ENCODE measurements around the gene VAC14.

The VAC14 gene

DNA sequence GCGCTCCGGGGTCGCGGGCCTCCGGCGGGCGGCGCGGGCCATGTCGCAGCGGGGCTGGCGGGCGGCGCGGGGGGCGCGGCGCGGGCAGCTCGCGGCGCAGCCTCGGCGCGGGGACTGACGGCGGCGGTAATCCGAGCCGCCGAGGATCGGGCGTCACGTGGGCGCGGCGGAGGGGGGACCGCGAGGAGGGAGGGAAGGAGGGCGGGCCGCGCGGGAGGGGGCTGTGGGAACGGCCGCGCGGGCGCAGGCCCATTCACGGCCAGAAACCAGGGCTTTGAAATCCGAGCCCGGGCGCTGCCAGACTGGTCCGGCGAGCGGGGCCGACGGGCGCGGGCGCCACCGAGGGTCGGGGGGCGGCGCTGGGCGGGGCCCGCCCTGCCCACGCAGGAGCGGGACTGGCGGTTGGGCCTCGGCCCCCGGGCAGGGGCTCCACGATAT lies 115.0 kb downstream of the VAC14 start, which contains the start of gene MTSS2:
Gene MTSS2, minus strand, starts transcription at position 116 of the 438 bp plus-strand sequence. CDS start 262 bp downstream, outside the sequence.
- no peaks in the 10 kb centered on the region for H3K9me3 ChIP-seq
- TF ChIP-seq, protein P1, sequence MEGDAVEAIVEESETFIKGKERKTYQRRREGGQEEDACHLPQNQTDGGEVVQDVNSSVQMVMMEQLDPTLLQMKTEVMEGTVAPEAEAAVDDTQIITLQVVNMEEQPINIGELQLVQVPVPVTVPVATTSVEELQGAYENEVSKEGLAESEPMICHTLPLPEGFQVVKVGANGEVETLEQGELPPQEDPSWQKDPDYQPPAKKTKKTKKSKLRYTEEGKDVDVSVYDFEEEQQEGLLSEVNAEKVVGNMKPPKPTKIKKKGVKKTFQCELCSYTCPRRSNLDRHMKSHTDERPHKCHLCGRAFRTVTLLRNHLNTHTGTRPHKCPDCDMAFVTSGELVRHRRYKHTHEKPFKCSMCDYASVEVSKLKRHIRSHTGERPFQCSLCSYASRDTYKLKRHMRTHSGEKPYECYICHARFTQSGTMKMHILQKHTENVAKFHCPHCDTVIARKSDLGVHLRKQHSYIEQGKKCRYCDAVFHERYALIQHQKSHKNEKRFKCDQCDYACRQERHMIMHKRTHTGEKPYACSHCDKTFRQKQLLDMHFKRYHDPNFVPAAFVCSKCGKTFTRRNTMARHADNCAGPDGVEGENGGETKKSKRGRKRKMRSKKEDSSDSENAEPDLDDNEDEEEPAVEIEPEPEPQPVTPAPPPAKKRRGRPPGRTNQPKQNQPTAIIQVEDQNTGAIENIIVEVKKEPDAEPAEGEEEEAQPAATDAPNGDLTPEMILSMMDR (IDR thresholded peaks at IDR 0.05; ENCODE audit: low read depth, low read length), result no peak
- DNase-seq, result peak; percentile 90
- H3K27me3 ChIP-seq, result no peaks in the 10 kb centered on the region
- H3K4me3 ChIP-seq (ENCODE audit: low read depth, low read length), result peak within 1 kb of the TSS; percentile 88
- peaks cover 32% of the 10 kb centered on the region for H3K4me1 ChIP-seq
- H3K36me3 ChIP-seq, result peaks cover 6% of the 10 kb centered on the region

DNA sequence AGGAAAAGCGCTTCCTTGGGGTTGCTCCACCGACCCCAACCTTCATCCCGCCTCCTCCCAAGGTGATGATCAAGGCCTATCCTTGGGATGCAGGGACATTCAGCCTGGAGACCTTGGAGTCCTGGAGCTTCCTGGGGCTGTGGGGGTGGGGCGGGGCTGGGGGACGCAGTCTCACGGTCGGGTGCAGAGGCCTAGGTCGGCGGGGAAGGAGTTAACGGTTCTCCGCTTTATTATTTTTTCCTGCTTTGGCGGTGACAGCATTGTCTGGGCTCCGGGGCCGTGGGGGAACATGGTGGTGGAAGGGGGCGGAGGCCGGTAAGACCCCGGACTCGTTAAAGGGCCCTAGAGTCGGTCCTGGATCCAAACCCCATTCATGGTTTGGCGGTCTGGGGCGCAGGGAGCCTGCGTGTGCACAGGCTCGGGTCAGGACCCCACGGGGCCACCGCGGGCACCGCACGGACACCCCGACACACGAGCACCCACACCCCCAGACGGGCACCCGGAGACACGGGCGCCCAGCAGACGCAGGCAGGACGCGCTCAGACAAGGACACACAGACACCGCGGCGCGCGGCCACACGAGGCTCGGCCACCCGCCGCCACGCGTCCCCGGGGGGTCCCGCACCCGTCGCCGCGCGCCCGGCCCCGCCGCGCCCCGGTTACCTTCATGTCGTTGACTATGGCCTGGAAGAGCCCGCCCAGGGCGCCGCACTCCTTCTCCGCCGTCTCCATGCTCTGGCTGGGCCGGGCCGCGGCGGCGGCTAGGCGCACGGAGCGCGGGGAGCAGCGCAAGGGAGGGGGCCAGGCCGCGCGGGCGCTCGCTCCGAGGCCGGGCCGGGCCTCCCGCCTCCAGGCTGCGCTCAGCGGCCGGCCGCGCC lies 115.7 kb downstream of the VAC14 start:
- DNase-seq, result no peak
- peaks cover 9% of the 10 kb centered on the region for H3K36me3 ChIP-seq
- TF ChIP-seq, protein P1 (IDR thresholded peaks at IDR 0.05; ENCODE audit: low read depth, low read length), result no peak
- peak overlapping the region; percentile 88 for H3K4me3 ChIP-seq (ENCODE audit: low read depth, low read length)
- peaks cover 34% of the 10 kb centered on the region for H3K4me1 ChIP-seq
- H3K9me3 ChIP-seq, result no peaks in the 10 kb centered on the region
- H3K27me3 ChIP-seq, result no peaks in the 10 kb centered on the region

DNA sequence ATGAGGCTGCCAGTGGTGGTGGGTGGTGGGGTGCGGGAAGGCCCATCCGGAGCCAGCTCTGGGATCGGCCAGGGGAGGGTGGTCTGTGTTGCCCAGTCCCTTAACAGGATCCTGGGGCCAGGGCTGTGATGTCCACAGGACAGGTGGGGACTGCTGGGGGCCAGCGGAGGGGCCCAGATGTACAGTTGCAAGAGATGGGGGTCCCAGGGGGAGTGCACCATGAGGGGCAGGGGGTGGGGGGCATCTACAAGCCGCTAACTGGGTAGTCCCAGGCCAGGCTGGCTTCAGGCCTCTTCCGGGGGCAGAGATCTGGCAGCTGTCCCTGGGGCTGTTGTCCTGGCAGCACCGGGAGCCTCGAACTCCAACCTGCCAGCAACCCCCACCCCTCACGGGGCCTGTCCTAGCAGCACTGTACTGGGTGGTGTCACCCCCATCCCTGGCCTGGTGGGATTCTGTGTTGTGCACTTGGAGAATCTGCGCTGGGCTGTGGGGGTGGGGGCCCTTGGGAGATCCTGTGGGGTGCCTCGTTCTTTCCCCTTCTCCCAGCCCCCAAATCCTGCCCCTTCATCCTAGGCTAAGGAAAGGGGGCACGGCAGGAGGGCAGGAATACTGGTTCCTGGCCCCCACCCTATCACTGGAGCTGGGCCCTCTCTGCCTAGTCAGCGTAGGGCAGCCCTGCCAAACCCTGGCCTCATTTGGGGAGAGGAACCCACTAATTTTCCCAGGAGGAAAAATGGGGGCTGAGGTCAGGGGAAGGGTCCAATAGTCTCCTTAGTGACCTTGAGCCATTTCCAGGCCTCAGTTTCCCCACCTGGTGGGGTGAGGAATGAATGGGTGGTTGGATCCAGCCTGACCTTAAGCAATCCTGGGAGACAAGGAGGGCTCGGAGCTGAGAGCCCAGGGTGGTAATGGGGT lies 116.6 kb downstream of the VAC14 start:
- peaks cover 37% of the 10 kb centered on the region for H3K4me1 ChIP-seq
- DNase-seq, result no peak
- H3K4me3 ChIP-seq (ENCODE audit: low read depth, low read length), result peak overlapping the region; percentile 88
- TF ChIP-seq, protein P1 (IDR thresholded peaks at IDR 0.05; ENCODE audit: low read depth, low read length), result no peak
- H3K9me3 ChIP-seq, result no peaks in the 10 kb centered on the region
- H3K36me3 ChIP-seq, result peaks cover 15% of the 10 kb centered on the region
- no peaks in the 10 kb centered on the region for H3K27me3 ChIP-seq

DNA sequence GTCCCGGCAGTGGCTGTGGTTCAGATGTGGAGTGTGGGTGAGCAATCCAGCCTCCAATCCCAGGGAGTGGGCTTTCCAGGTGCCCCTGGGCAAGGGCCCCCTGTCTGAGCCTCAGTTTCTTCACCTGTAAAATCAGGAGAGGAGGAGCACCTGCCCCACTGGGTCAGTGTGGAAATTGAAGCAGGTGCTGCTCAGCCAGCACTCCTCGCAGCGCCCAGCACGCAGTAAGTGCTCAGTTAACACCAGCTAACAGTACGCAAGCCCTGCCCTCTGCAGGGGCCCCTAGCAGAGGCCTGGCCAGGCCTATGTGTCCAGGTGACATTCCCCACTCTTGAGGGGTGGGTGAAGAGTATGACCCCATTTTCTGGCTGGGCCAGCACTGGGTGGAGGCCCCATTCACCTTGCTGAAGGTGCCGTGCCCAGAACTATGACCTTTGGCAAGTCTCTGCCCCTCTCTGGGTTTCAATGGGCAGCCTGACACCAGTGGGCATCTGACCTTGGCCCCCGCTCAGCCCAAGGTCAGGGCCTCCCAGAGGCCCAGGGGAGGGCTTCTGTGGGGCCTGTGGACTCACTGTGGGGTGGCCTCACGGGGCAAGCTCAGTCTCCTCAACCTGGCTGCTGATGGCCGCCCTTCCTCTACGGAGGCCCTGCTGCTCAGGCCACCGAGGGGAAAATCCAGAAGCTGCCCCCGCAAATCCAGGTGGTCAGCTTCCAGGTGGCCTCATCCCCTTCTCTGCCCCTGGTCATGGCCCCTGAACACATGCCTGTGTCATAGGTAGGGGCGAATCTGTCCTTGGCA lies 117.6 kb downstream of the VAC14 start:
- Histone ChIP-seq H3K36me3 (peaks cover 25% of the 10 kb centered on the region), H3K9me3 (no peaks in the 10 kb centered on the region), H3K27me3 (no peaks in the 10 kb centered on the region), H3K4me3 (ENCODE audit: low read depth, low read length) (peak overlapping the region; percentile 88; the same call in 1 of the 2 replicates), H3K4me1 (peaks cover 32% of the 10 kb centered on the region)
- no peak for DNase-seq
- TF ChIP-seq, protein P1 (IDR thresholded peaks at IDR 0.05; ENCODE audit: low read depth, low read length), result no peak

DNA sequence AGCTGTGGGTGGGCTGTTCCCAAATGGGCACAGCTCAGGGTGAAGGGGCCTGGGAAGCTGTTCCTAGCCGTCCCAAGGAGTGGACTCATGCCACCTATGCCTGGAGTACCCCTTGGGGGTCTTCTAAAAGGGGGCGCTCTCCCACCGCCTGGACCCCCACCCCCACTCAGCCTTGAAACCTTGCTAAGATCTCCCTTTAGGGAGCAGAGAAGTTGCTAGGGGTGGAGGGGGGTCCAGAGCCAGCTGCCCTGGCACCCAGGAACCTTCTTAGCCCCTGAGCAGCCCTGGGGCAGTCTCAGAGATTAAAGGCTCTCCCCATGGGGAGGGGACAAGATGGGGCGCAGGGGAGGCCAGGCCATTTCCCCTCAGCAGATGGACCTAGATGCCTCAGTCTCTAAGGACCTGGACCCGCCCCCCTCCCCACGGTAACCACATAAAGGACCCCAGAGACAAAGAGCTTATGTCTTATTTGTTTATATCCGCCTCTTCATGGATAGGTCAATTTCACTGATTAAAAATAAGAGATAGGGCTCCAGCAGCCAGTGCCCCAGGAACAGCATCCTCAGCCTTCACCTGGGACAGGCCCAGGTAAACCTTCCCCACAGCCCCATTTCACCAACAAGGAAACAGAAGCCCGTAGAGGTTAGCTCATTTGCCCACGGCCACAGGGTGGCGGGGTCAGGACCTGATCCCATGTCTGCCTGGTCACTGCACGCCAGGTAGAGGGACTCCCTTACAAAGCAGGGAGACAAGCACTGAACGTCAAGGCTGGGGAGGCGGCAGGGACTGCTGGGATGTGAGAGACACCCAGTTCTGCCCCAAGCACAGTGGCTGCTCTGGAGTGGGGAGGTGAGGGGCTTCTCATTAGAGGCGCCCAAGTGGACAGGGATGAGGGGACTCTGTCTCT lies 118.5 kb downstream of the VAC14 start:
- no peak for DNase-seq
- TF ChIP-seq, protein P1 (IDR thresholded peaks at IDR 0.05; ENCODE audit: low read depth, low read length), result no peak
- H3K4me3 ChIP-seq (ENCODE audit: low read depth, low read length), result no peak overlapping the region
- no peaks in the 10 kb centered on the region for H3K27me3 ChIP-seq
- peaks cover 24% of the 10 kb centered on the region for H3K4me1 ChIP-seq
- peaks cover 34% of the 10 kb centered on the region for H3K36me3 ChIP-seq
- no peaks in the 10 kb centered on the region for H3K9me3 ChIP-seq

Measured in BE2C (cell line).